Measurements from ENCODE around the gene ABCA6.

The ABCA6 gene

GRCh38 chr17:69064001-69064400 lies 77.7 kb downstream of the ABCA6 start:
- peaks cover 3% of the 10 kb centered on the region for H3K9me3 ChIP-seq (ENCODE audit: severe bottlenecking)
- H3K27ac ChIP-seq: no peak overlapping the region
- H3K27me3 ChIP-seq (ENCODE audit: insufficient read depth, low read depth, severe bottlenecking): no peaks in the 10 kb centered on the region
- no peak for DNase-seq
- no peak overlapping the region for H3K4me3 ChIP-seq (ENCODE audit: low read depth, low read length)
- no peaks in the 10 kb centered on the region for H3K36me3 ChIP-seq
- no peak for TF ChIP-seq CTCF (IDR thresholded peaks at IDR 0.05; ENCODE audit: low read depth, low read length)

GRCh38 chr17:69062860-69063581 lies 78.7 kb downstream of the ABCA6 start:
- TF ChIP-seq CTCF (IDR thresholded peaks at IDR 0.05; ENCODE audit: low read depth, low read length): no peak
- no peaks in the 10 kb centered on the region for H3K27me3 ChIP-seq (ENCODE audit: insufficient read depth, low read depth, severe bottlenecking)
- no peak overlapping the region for H3K4me3 ChIP-seq (ENCODE audit: low read depth, low read length)
- peaks cover 4% of the 10 kb centered on the region for H3K9me3 ChIP-seq (ENCODE audit: severe bottlenecking)
- no peaks in the 10 kb centered on the region for H3K36me3 ChIP-seq
- H3K27ac ChIP-seq: no peak overlapping the region
- no peak for DNase-seq

GRCh38 chr17:69061721-69062556 lies 79.8 kb downstream of the ABCA6 start:
- H3K36me3 ChIP-seq: no peaks in the 10 kb centered on the region

GRCh38 chr17:69060822-69061221 lies 80.9 kb downstream of the ABCA6 start, which contains the start of gene ABCA9:
TSS of gene ABCA9 (minus strand) at chr17:69060927. CDS start at chr17:69051126, 9,801 bp downstream.
- Histone ChIP-seq H3K27ac (no peak within 1 kb of the TSS), H3K9me3 (ENCODE audit: severe bottlenecking) (peaks cover 4% of the 10 kb centered on the region), H3K36me3 (no peaks in the 10 kb centered on the region), H3K4me3 (ENCODE audit: low read depth, low read length) (no peak within 1 kb of the TSS), H3K27me3 (ENCODE audit: insufficient read depth, low read depth, severe bottlenecking) (no peaks in the 10 kb centered on the region)
- no peak for DNase-seq
- TF ChIP-seq CTCF (IDR thresholded peaks at IDR 0.05; ENCODE audit: low read depth, low read length): no peak

More at GRCh38 chr17:69061721-69062556, 79.8 kb downstream of the ABCA6 start:
- DNase-seq: no peak
- Histone ChIP-seq H3K9me3 (ENCODE audit: severe bottlenecking) (peaks cover 4% of the 10 kb centered on the region), H3K27me3 (ENCODE audit: insufficient read depth, low read depth, severe bottlenecking) (no peaks in the 10 kb centered on the region), H3K27ac (no peak overlapping the region), H3K4me3 (ENCODE audit: low read depth, low read length) (no peak overlapping the region)
- no peak for TF ChIP-seq CTCF (IDR thresholded peaks at IDR 0.05; ENCODE audit: low read depth, low read length)

DNA sequence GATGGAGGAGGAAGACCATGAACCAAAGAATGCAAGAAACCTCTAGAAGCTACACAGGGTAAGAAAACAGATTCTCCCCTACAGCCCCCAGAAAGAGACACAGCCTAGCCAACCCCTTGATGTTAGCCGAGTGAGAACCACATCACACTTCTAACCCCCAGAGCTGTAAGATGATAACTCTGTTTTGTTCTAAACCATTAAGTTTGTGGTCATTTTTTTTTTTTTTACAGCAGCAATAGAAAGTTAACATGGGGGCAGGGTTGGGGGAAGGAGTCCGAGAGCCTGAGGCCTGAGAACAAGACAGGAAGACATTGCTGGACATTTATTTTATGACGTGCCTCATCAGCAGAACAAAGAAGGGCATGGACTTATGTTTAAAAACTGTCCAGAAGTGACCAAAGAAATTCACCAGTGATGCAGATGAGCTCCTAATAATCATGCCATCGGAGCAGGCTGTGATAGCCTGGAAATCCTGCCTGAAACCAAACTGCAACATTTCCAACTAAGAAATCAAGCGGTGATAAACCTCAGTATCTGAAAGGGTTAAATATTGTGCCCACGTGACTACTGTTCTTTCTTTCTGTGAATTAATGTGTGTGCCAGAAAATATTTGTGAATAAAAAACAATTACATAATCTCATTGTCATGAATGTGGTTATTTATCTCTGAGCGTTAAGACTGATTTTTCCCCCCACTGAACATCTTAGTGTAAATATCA lies 82.1 kb downstream of the ABCA6 start:
- Histone ChIP-seq H3K36me3 (no peaks in the 10 kb centered on the region), H3K9me3 (ENCODE audit: severe bottlenecking) (peaks cover 4% of the 10 kb centered on the region), H3K27ac (no peak overlapping the region), H3K27me3 (ENCODE audit: insufficient read depth, low read depth, severe bottlenecking) (no peaks in the 10 kb centered on the region), H3K4me3 (ENCODE audit: low read depth, low read length) (no peak overlapping the region)
- DNase-seq: no peak
- TF ChIP-seq CTCF (IDR thresholded peaks at IDR 0.05; ENCODE audit: low read depth, low read length): no peak
